Transverse colon (tissue), 4 donors: Measurements from ENCODE around the gene POLRMT. TPM values are rescaled to one million over a fixed set of nuclear protein-coding genes. Genes with fewer than 3 reads are reported as not detected.
"Not testable (repeated sequence)": the region's sequence is repeated elsewhere in the genome, so short reads cannot be mapped to it uniquely, and the experiment has no call there.

Experiments
- DNase-seq: peaks from one replicate; pipeline ENCODE4 v3.0.0-alpha.2; 2019
- H3K27ac ChIP-seq, 4 donors: fragments of 200-600 bp; sonication (generic); 2 replicates each; pipeline ENCODE4 v1.5.1; 2016 to 2018; ENCODE audit warnings: inconsistent platforms in 4 of 4
- H3K27me3 ChIP-seq: fragments of 200-600 bp; sonication (generic); 2 replicates; pipeline ENCODE4 v1.5.1; 2017; ENCODE audit warnings: inconsistent platforms
- H3K36me3 ChIP-seq, 4 donors: fragments of 200-600 bp; sonication (generic); 2 replicates each; pipeline ENCODE4 v1.5.1; 2017 to 2019; ENCODE audit warnings: inconsistent platforms in 4 of 4
- H3K4me1 ChIP-seq, 4 donors: fragments of 200-600 bp; sonication (generic); 2 replicates each; pipeline ENCODE4 v1.5.1; 2017 to 2020; ENCODE audit warnings: inconsistent platforms in 4 of 4
- H3K4me3 ChIP-seq, 4 donors: fragments of 200-600 bp; sonication (generic); 1 replicate in 1 of 4; 2 replicates in 3 of 4; pipeline versions ENCODE4 v1.5.1 to v1.6.1; 2017 to 2019; ENCODE audit warnings: inconsistent platforms in 4 of 4
- H3K9me3 ChIP-seq, 2 donors: fragments of 200-600 bp; sonication (generic); 2 replicates each; pipeline ENCODE4 v1.5.1; 2017 to 2019; ENCODE audit warnings: inconsistent platforms in 2 of 2
- EP300 ChIP-seq: sonication (generic); formaldehyde crosslinking; IDR thresholded peaks from one replicate; pipeline ENCODE4 v1.6.1; 2017; ENCODE audit warnings: antibody characterized with exemption, low read depth
- POLR2A ChIP-seq: fragments of 450-650 bp; IDR thresholded peaks from one replicate; pipeline ENCODE4 v1.6.1; 2016; ENCODE audit warnings: antibody characterized with exemption, mild to moderate bottlenecking, moderate library complexity
- POLR2AphosphoS5 ChIP-seq, 3 donors: sonication (generic); formaldehyde crosslinking; IDR thresholded peaks; one replicate each; pipeline ENCODE4 v1.6.1; 2016; ENCODE audit warnings: antibody characterized with exemption in 3 of 3
- WGBS, 2 donors: methylation state at CpG; one replicate each; pipeline ENCODE4 v1.1.5; 2018; ENCODE audit warnings: low coverage in 1 of 2; 5-methylcytosine and 5-hydroxymethylcytosine counted together
- in situ Hi-C, 4 donors: fragments of 200-750 bp; cut with MboI; loops; one replicate each; pipeline versions ENCODE4 v1.15.0 to v1.15.1; 2017; ENCODE audit warnings: low sequenced_read_pairs in 3 of 4, low pct_ligation_motif_present in 1 of 4, low pct_unique_long_range_greater_than_20kb in 1 of 4
- intact Hi-C: fragments of 100-400 bp; cut with DNase I; formaldehyde crosslinking; loops from one replicate; pipeline ENCODE4 v1.15.1; 2023; ENCODE audit warnings: low total_unique reads
- total RNA-seq, 4 donors: library from RNA; depleted of rRNA; stranded (reverse); fragments of >200 nt; gene quantifications; one replicate each; pipeline ENCODE4 v1.1.0, GENCODE V29; 2016
- TF ChIP-seq, protein P1 (sequence below), 5 experiments: fragments of 200-600 bp in 3 of 5; fragments of 450-650 bp in 2 of 5; sonication (generic) in 3 of 5; IDR thresholded peaks; 1 replicate in 2 of 5; 2 replicates in 3 of 5; pipeline ENCODE4 v1.5.1; 2016 to 2017; ENCODE audit warnings: antibody characterized with exemption in 5 of 5, inconsistent platforms in 3 of 5, mild to moderate bottlenecking in 2 of 5, moderate library complexity in 1 of 5

The POLRMT gene
- total RNA-seq, 4 donors from 2014 or later: 45.9 to 114 (median 63.9) TPM

DNA sequence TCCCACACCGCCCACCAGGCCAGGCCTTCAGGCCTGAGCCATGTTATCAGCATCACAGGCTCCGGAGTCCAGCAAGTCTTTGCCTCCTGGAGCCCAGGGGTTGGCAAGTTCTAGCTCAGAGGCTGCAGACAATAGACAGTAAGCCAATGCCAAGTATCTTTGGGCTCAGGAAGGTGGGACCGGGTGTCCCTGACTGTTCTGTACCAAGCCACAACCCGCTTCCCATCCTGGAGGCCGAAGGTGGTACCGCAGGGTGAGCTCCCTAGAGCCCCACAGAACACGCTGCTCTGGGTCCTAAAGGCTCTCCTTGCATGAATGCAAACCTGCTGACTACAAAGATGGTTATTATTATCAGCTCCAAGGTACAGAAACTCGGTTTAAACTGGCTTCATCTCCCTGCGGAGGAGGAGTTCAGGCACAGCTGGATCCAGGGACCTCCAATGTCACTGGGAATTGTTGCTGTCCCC lies 37.3 kb upstream of the POLRMT start:
- no peaks in the 10 kb centered on the region for H3K9me3 ChIP-seq
- DNase-seq: no peak
- no peak overlapping the region for H3K27ac ChIP-seq
- peaks cover 14% of the 10 kb centered on the region for H3K27me3 ChIP-seq
- no peaks in the 10 kb centered on the region for H3K36me3 ChIP-seq
- TF ChIP-seq, protein P1, sequence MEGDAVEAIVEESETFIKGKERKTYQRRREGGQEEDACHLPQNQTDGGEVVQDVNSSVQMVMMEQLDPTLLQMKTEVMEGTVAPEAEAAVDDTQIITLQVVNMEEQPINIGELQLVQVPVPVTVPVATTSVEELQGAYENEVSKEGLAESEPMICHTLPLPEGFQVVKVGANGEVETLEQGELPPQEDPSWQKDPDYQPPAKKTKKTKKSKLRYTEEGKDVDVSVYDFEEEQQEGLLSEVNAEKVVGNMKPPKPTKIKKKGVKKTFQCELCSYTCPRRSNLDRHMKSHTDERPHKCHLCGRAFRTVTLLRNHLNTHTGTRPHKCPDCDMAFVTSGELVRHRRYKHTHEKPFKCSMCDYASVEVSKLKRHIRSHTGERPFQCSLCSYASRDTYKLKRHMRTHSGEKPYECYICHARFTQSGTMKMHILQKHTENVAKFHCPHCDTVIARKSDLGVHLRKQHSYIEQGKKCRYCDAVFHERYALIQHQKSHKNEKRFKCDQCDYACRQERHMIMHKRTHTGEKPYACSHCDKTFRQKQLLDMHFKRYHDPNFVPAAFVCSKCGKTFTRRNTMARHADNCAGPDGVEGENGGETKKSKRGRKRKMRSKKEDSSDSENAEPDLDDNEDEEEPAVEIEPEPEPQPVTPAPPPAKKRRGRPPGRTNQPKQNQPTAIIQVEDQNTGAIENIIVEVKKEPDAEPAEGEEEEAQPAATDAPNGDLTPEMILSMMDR (IDR thresholded peaks at IDR 0.05): no peak
- TF ChIP-seq POLR2AphosphoS5 (IDR thresholded peaks at IDR 0.05) (no peak), POLR2A (no peak), EP300 (no peak)
- in situ Hi-C loops (no loop called here), intact Hi-C loops (no loop called here)
- 76% methylated on average over 9 of the region's 9 CpGs; no CpG with 5 or more reads in 1 of the 2 donors for WGBS, 2 donors
- peaks cover under 1 to 6% (median 3%) of the 10 kb centered on the region in 4 donors for H3K4me1 ChIP-seq
- H3K4me3 ChIP-seq: no peak overlapping the region

DNA sequence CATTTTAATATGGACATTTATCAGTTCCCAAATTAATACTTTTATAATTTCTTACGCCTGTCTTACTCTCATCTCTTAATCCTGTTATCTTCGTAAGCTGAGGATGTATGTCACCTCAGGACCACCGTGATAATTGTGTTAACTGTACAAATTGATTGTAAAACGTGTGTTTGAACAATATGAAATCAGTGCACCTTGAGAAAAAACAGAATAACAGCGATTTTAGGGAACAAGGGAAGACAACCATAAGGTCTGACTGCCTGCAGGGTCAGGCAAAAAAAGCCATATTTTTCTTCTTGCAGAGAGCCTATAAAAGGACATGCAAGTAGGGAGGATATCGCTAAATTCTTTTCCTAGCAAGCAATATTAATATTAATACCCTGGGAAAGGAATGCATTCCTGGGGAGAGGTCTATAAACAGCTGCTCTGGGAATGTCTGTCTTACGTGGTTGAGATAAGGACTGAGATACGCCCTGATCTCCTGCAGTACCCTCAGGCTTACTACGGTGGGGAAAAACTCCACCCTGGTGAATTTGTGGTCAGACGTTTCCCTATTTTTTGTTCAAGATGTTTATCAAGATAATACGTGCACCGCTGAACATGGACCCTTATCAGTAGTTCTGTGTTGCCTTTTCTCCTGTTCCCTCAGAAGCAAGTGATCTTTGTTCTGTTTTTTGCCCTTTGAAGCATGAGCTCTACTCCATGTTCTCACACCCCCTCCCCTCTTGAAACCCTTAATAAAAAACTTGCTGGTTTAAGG lies 35.5 kb upstream of the POLRMT start:
- H3K36me3 ChIP-seq, H3K9me3 ChIP-seq, H3K27me3 ChIP-seq, intact Hi-C loops, H3K4me3 ChIP-seq, H3K27ac ChIP-seq, DNase-seq: not testable (repeated sequence)
- H3K4me1 ChIP-seq: peaks cover 0 to 14% (median 10%) of the 10 kb centered on the region in 4 donors
- in situ Hi-C loops: loop anchor here in 2 of 4 donors (5.0 kb wide), 1 partner anchor 63 kb away; no protein-coding TSS in a partner anchor
- 56 to 61% methylated on average over 8 to 12 of the region's 12 CpGs for WGBS, 2 donors

DNA sequence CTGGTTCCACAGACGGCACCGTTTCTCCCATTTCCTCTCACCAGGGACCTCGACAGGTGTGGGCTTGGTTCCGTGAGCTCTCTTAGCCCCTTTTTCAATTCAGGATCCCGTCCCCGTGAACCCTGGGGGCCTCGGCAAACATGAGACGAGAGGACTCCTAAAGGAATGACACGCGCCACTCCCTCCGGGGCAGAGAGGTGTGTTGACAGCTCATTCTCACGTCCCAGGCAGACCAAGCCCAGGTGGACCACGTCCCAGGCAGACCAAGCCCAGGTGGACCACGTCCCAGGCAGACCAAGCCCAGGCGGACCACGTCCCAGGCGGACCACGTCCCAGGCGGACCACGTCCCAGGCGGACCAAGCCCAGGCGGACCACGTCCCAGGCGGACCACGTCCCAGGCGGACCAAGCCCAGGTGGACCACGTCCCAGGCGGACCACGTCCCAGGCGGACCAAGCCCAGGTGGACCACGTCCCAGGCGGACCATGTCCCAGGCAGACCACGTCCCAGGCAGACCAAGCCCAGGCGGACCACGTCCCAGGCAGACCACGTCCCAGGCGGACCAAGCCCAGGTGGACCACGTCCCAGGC lies 33.7 kb upstream of the POLRMT start:
- H3K27me3 ChIP-seq, H3K9me3 ChIP-seq, H3K27ac ChIP-seq, DNase-seq, H3K4me3 ChIP-seq, H3K36me3 ChIP-seq, intact Hi-C loops: not testable (repeated sequence)
- 74% methylated on average over 27 of the region's 38 CpGs; no CpG with 5 or more reads in 1 of the 2 donors for WGBS, 2 donors
- in situ Hi-C loops: loop anchor here in 2 of 4 donors (5.0 kb wide), 1 partner anchor 65 kb away; no protein-coding TSS in a partner anchor
- peaks cover 5 to 21% (median 16%) of the 10 kb centered on the region in 4 donors for H3K4me1 ChIP-seq

DNA sequence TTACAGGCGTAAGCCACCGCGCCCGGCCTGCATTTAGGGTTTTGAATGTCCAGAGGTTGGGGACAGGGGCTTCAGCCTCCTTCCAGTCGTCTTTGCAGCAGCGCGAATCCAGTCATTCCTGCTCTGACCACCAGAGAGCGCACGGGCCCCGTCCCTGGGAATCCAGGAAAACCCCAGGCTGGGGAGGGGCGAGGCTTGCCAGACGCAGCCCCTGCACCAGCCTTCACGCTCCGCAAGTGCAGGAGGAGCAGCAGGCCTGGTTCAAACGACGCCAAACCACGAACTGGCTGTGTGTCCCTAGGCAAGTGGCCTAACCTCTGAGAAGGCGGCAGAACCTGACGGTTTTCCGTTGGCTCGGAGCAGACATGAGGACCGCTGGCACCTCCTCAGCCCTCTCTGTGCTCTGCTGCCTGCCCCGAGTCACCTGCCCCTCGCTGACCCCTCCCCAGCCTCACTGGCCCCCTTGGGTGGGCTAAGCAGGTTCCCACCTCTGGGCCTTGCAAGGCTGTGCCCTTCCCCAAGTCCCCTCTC lies 31.6 kb upstream of the POLRMT start:
- no peak for TF ChIP-seq EP300
- no peak for TF ChIP-seq POLR2A
- no peak for TF ChIP-seq POLR2AphosphoS5 (IDR thresholded peaks at IDR 0.05)
- TF ChIP-seq, protein P1 (IDR thresholded peaks at IDR 0.05): peak; percentile 92 to 97 (median 97)
- no peaks in the 10 kb centered on the region for H3K9me3 ChIP-seq
- no peaks in the 10 kb centered on the region for H3K36me3 ChIP-seq
- peak; percentile 84 for DNase-seq
- peak overlapping the region in 3 of 4 donors; percentile 9 to 97 (median 95) for H3K27ac ChIP-seq
- in situ Hi-C loops: loop anchor here in 2 of 4 donors (5.0 kb wide), 1 partner anchor 67 kb away; no protein-coding TSS in a partner anchor
- intact Hi-C loops: loop anchor here (1.0 kb wide), 1 partner anchor 69 kb away; no protein-coding TSS in a partner anchor
- H3K27me3 ChIP-seq: no peaks in the 10 kb centered on the region
- H3K4me1 ChIP-seq: peaks cover 21 to 42% (median 36%) of the 10 kb centered on the region in 4 donors
- 0 to 5% methylated on average over 4 to 24 of the region's 24 CpGs for WGBS, 2 donors
- peak overlapping the region in 2 of 4 donors; percentile 11 to 33 for H3K4me3 ChIP-seq

DNA sequence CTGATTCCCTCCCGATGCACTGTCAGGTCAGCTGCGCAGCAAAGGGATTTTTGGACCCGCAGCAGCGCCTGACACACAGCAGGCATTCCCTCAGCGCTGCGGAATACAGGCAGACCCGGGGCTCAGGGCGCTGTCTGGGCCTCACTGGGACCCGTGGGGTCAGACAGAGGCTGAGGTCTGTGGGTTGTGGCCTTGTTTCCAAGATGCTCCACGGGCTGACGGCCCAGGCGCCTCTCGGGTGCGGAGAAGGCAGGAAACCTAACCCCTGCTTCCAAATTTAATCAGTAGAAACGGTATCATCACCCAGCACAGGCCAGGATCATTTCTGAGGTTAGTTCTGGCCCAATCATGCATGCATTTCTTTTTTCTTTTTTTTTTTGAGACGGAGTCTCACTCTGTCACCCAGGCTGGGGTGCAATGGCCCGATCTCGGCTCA lies 30.4 kb upstream of the POLRMT start:
- Histone ChIP-seq H3K4me1 (peaks cover 33 to 55% (median 48%) of the 10 kb centered on the region in 4 donors), H3K27me3 (no peaks in the 10 kb centered on the region), H3K36me3 (no peaks in the 10 kb centered on the region), H3K4me3 (peak overlapping the region; percentile 41 to 100 (median 50)), H3K9me3 (no peaks in the 10 kb centered on the region), H3K27ac (peak overlapping the region; percentile 85 to 97 (median 95))
- intact Hi-C loops: loop anchor here (1.0 kb wide), 1 partner anchor 71 kb away; no protein-coding TSS in a partner anchor
- 38 to 60% methylated on average over 2 to 18 of the region's 18 CpGs for WGBS, 2 donors
- no peak for DNase-seq
- no peak for TF ChIP-seq POLR2AphosphoS5 (IDR thresholded peaks at IDR 0.05)
- TF ChIP-seq, protein P1 (IDR thresholded peaks at IDR 0.05): no peak
- no peak for TF ChIP-seq EP300
- no peak for TF ChIP-seq POLR2A
- in situ Hi-C loops: no loop called here
